Osteocyte (in vitro differentiated cells): Measurements from ENCODE around the gene PACS2. TPM values are rescaled to one million over a fixed set of nuclear protein-coding genes. Genes with fewer than 3 reads are reported as not detected.

Source experiments
- DNase-seq: peaks from one replicate; pipeline ENCODE4 v3.0.0; 2021; ENCODE audit warnings: mixed read lengths; ENCODE audit not compliant: unreplicated experiment; ENCODE audit errors: extremely low spot score
- H3K27ac Mint-ChIP-seq: one replicate; pipeline ENCODE4 v1.8.0; 2021; ENCODE audit warnings: mild to moderate bottlenecking, mixed read lengths; ENCODE audit not compliant: unreplicated experiment
- H3K27me3 Mint-ChIP-seq: one replicate; pipeline ENCODE4 v1.8.0; 2021; ENCODE audit warnings: mixed read lengths; ENCODE audit not compliant: unreplicated experiment
- H3K36me3 Mint-ChIP-seq: one replicate; pipeline ENCODE4 v1.8.0; 2021; ENCODE audit warnings: mixed read lengths; ENCODE audit not compliant: unreplicated experiment
- H3K4me1 Mint-ChIP-seq: one replicate; pipeline ENCODE4 v1.8.0; 2021; ENCODE audit warnings: mixed read lengths; ENCODE audit not compliant: unreplicated experiment
- H3K4me3 Mint-ChIP-seq: one replicate; pipeline ENCODE4 v1.8.0; 2021; ENCODE audit warnings: mild to moderate bottlenecking, moderate library complexity, mixed read lengths; ENCODE audit not compliant: unreplicated experiment
- H3K9me3 Mint-ChIP-seq: one replicate; pipeline ENCODE4 v1.8.0; 2021; ENCODE audit warnings: mixed read lengths; ENCODE audit not compliant: unreplicated experiment
- total RNA-seq: library from RNA; stranded (reverse); gene quantifications from 2 replicates; pipeline ENCODE4 v1.2.1, GENCODE V29; 2021
- TF ChIP-seq, protein P1 (sequence below): fragments of 200-600 bp; sonication (generic); IDR thresholded peaks from 2 replicates; pipeline ENCODE4 v1.5.0; 2021; ENCODE audit warnings: antibody characterized with exemption, mild to moderate bottlenecking, moderate library complexity

Gene PACS2
- total RNA-seq, 1 donor from 2014 or later = 115 TPM

DNA sequence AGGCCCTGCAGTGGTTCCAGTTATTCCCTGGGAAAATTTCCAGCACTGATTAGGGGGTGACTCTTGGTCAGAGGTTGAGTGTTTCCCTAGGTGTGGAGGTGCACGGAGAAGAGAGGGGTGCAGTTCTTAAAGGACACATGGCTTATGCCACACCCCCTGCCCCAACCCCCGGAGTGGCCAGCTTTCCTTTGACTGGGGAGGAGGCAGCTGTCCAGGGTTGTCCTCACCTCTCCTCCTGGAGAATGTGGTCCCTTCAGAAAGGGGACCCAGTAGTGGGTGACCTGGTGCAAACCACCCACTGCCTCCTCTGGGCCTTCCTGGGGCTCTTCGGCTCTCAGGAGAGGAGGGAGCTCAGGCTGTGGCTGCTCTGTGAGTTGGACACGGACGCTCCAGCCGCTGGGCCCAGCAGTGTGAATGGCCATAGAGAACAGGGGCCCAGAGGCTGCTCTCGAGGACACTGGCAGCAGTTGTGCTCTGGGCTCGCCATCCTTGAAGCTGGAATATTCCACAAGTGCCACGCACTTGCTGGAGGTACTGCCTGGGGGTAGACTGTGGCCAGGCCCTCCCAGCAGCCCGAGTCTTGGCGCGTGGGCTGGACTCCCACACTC lies 13.6 kb downstream of the PACS2 start:
- TF ChIP-seq, protein P1, sequence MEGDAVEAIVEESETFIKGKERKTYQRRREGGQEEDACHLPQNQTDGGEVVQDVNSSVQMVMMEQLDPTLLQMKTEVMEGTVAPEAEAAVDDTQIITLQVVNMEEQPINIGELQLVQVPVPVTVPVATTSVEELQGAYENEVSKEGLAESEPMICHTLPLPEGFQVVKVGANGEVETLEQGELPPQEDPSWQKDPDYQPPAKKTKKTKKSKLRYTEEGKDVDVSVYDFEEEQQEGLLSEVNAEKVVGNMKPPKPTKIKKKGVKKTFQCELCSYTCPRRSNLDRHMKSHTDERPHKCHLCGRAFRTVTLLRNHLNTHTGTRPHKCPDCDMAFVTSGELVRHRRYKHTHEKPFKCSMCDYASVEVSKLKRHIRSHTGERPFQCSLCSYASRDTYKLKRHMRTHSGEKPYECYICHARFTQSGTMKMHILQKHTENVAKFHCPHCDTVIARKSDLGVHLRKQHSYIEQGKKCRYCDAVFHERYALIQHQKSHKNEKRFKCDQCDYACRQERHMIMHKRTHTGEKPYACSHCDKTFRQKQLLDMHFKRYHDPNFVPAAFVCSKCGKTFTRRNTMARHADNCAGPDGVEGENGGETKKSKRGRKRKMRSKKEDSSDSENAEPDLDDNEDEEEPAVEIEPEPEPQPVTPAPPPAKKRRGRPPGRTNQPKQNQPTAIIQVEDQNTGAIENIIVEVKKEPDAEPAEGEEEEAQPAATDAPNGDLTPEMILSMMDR = no peak
- Mint-ChIP-seq H3K27ac (no peak overlapping the region), H3K27me3 (no peaks in the 10 kb centered on the region), H3K4me3 (no peak overlapping the region), H3K36me3 (peaks cover 3% of the 10 kb centered on the region), H3K9me3 (no peaks in the 10 kb centered on the region), H3K4me1 (peaks cover 63% of the 10 kb centered on the region)
- DNase-seq = no peak

- no peak overlapping the region for H3K4me3 Mint-ChIP-seq
- TF ChIP-seq, protein P1 = no peak
- no peaks in the 10 kb centered on the region for H3K27me3 Mint-ChIP-seq
- DNase-seq = no peak
- H3K4me1 Mint-ChIP-seq = peaks cover 58% of the 10 kb centered on the region
- H3K27ac Mint-ChIP-seq = no peak overlapping the region
- no peaks in the 10 kb centered on the region for H3K9me3 Mint-ChIP-seq
- peaks cover 3% of the 10 kb centered on the region for H3K36me3 Mint-ChIP-seq
Measured at GRCh38 chr14:105328678-105329390, 14.3 kb downstream of the PACS2 start.

DNA sequence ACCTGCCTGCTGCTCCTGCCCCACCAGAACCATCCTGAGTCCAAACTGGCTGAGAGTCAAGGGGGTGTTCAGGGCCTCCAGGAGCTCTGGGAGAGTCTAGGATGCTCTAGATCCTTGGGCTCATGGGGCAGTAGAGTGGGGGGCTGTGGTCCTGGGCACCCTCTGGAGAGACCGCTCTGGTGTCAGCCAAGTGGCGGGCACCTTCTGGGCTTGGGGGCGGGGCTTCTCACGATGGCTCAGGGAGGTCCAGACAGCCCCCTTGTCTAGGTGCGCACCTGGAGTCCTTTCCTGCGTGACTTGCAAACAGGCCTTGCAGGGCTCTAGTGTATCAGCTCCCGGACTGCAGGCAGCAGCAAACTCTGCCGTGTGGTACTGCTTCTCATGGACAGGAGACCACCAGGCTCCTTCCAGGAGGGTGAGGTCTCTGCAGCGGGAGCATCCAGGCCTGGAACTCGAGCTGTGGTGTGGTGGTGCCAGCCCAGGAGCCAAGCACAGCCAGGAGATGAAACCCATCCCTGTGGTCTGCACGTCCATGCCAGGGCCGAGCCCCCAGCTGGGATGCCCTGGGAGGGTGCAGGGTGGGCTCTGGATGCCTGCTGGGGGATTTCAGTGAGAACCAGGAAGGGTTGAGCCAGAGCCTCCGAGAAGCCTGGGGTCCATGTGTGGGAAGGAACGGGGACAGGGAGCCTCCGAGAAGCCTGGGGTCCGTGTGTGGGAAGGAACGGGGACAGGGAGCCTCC lies 15.0 kb downstream of the PACS2 start:
- no peaks in the 10 kb centered on the region for H3K27me3 Mint-ChIP-seq
- H3K4me1 Mint-ChIP-seq = peaks cover 50% of the 10 kb centered on the region
- TF ChIP-seq, protein P1 = no peak
- H3K9me3 Mint-ChIP-seq = no peaks in the 10 kb centered on the region
- no peak overlapping the region for H3K27ac Mint-ChIP-seq
- H3K36me3 Mint-ChIP-seq = peaks cover 3% of the 10 kb centered on the region
- DNase-seq = no peak
- no peak overlapping the region for H3K4me3 Mint-ChIP-seq

DNA sequence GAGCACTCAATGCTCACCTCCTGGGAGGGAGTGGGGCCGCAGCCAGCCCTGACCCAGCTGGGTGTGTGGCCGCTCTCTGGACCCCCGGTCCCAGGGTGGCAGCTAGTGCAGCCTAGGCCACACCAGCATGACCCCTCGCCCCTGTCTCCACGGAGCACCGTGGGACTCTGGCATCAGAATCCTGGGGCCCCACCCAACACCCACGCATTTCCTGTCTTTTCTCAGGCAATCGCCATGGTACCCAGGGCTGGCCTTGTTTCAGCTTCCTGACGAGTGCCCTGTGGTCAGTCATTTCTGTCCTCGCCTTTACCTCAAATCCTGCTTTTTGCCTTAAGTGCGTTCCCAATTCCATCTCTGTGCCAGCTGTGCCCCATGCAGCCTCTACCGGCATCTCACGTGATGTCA lies 15.9 kb downstream of the PACS2 start:
- Mint-ChIP-seq H3K27me3 (no peaks in the 10 kb centered on the region), H3K9me3 (no peaks in the 10 kb centered on the region), H3K4me3 (no peak overlapping the region), H3K4me1 (peaks cover 49% of the 10 kb centered on the region), H3K36me3 (peaks cover 3% of the 10 kb centered on the region), H3K27ac (peak overlapping the region; percentile 66)
- DNase-seq = no peak
- TF ChIP-seq, protein P1 = no peak
